Thoracic aorta (tissue), 2 donors: ENCODE data around the gene RNPEP. TPM values are rescaled to one million over a fixed set of nuclear protein-coding genes. Genes with fewer than 3 reads are reported as not detected.

Experiments used
- ATAC-seq: fragments of 150-250 bp; one replicate; pipeline ENCODE4 v1.8.0; 2017; ENCODE audit warnings: low read depth; ENCODE audit not compliant: insufficient number of reproducible peaks, low FRiP score
- DNase-seq: peaks from one replicate; pipeline ENCODE4 v3.0.0-alpha.2; 2020; ENCODE audit warnings: low spot score
- H3K27ac ChIP-seq, 2 donors: fragments of 200-600 bp; sonication (generic); 1 replicate in 1 of 2; 2 replicates in 1 of 2; pipeline ENCODE4 v1.5.1; 2016; ENCODE audit warnings: mild to moderate bottlenecking in 2 of 2, moderate library complexity in 2 of 2
- H3K27me3 ChIP-seq: fragments of 200-600 bp; sonication (generic); replicated peaks from 2 replicates; pipeline ENCODE4 v1.6.0; 2016; ENCODE audit warnings: mild to moderate bottlenecking; ENCODE audit not compliant: insufficient read depth
- H3K36me3 ChIP-seq: fragments of 200-600 bp; sonication (generic); one replicate; pipeline ENCODE4 v1.5.1; 2016
- H3K4me1 ChIP-seq, 2 donors: fragments of 200-600 bp; sonication (generic); 1 replicate in 1 of 2; 2 replicates in 1 of 2; pipeline versions ENCODE4 v1.5.1 to v1.6.0; 2016; ENCODE audit warnings: low read depth in 2 of 2, mild to moderate bottlenecking in 1 of 2; ENCODE audit not compliant: control insufficient read depth in 1 of 2
- H3K4me3 ChIP-seq: fragments of 200-600 bp; sonication (generic); 2 replicates; pipeline ENCODE4 v1.5.1; 2016; ENCODE audit warnings: mild to moderate bottlenecking
- H3K9me3 ChIP-seq: fragments of 200-600 bp; sonication (generic); 2 replicates; pipeline ENCODE4 v1.5.1; 2016
- CTCF ChIP-seq: fragments of 200-600 bp; sonication (generic); IDR thresholded peaks from one replicate; pipeline ENCODE4 v1.5.1; 2019; ENCODE audit warnings: antibody characterized with exemption
- total RNA-seq, 2 donors: library from RNA; depleted of rRNA; stranded (reverse); fragments of >200 nt; gene quantifications; one replicate each; pipeline versions ENCODE4 v1.1.0 to v1.2.3, GENCODE V29; 2016

Gene RNPEP
- total RNA-seq, 2 donors from 2014 or later = 46.3 to 58.2 TPM

DNA sequence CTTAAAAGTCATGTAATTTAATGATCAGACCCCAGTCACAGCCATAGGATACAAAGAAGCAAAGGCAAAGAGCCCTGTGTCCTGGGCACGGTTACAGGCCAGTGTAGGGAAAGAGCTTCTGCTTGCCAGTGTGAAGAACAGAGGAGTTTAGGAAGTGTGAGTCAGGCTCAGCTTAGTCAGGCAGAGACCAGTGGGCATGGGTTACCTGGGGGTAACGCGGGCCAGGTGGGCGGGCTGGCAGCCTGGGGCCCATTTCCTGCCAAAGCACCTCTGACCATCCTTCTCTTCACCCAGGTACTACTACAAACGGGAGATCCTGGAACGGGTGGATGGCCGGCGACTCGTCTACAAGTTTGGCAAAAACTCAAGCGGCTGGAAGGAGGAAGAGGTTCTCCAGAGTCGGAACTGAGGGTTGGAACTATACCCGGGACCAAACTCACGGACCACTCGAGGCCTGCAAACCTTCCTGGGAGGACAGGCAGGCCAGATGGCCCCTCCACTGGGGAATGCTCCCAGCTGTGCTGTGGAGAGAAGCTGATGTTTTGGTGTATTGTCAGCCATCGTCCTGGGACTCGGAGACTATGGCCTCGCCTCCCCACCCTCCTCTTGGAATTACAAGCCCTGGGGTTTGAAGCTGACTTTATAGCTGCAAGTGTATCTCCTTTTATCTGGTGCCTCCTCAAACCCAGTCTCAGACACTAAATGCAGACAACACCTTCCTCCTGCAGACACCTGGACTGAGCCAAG, 32.6 kb downstream of the RNPEP start:
- ATAC-seq (no peak), DNase-seq (no peak)
- Histone ChIP-seq H3K27me3 (no peaks in the 10 kb centered on the region), H3K36me3 (no peaks in the 10 kb centered on the region), H3K27ac (no peak overlapping the region), H3K9me3 (no peaks in the 10 kb centered on the region), H3K4me3 (no peak overlapping the region), H3K4me1 (no peaks in the 10 kb centered on the region)
- no peak for TF ChIP-seq CTCF

DNA sequence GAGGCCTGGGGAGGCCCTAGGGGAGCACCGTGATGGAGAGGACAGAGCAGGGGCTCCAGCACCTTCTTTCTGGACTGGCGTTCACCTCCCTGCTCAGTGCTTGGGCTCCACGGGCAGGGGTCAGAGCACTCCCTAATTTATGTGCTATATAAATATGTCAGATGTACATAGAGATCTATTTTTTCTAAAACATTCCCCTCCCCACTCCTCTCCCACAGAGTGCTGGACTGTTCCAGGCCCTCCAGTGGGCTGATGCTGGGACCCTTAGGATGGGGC, 33.2 kb downstream of the RNPEP start:
- DNase-seq (no peak), ATAC-seq (no peak)
- Histone ChIP-seq H3K27me3 (no peaks in the 10 kb centered on the region), H3K9me3 (no peaks in the 10 kb centered on the region), H3K27ac (no peak overlapping the region), H3K36me3 (no peaks in the 10 kb centered on the region), H3K4me3 (no peak overlapping the region), H3K4me1 (no peaks in the 10 kb centered on the region)
- TF ChIP-seq CTCF = no peak

DNA sequence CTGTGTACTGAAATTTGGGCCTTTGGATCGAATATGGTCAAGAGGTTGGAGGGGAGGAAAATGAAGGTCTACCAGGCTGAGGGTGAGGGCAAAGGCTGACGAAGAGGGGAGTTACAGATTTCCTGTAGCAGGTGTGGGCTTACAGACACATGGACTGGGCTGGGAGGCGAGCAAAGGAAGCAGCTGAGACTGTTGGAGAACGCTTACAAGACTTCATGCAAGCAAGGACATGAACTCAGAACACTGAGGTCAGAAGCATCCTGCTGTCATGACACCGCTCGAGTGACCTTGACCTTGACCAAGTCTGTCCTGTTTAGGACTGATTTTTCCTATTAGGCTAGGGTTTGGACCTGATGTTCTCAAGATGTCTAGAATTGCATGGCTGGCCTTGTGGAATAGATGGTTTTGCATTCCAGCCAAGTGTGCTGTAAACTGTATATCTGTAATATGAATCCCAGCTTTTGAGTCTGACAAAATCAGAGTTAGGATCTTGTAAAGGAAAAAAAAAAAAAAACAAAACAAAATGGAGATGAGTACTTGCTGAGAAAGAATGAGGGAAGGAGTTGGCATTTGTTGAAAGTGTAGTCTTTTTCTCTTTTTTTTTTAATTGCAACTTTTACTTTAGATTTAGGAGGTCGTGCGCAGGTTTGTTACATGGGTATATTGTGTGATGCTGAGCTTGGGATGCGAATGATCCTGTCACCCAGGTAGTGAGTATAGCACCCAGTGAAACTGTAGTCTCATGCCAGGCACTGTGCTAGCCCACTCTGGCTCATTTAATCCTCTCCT, 33.8 kb downstream of the RNPEP start:
- no peaks in the 10 kb centered on the region for H3K27me3 ChIP-seq
- no peaks in the 10 kb centered on the region for H3K36me3 ChIP-seq
- no peaks in the 10 kb centered on the region for H3K4me1 ChIP-seq
- no peak overlapping the region for H3K4me3 ChIP-seq
- TF ChIP-seq CTCF = no peak
- H3K9me3 ChIP-seq = no peaks in the 10 kb centered on the region
- no peak overlapping the region for H3K27ac ChIP-seq
- DNase-seq (no peak), ATAC-seq (no peak)

GRCh38 chr1:202016811-202017748, 34.6 kb downstream of the RNPEP start:
- Histone ChIP-seq H3K27ac (no peak overlapping the region), H3K9me3 (no peaks in the 10 kb centered on the region)
- DNase-seq = no peak

More at GRCh38 chr1:202016811-202017748, 34.6 kb downstream of the RNPEP start:
- no peaks in the 10 kb centered on the region for H3K27me3 ChIP-seq
- ATAC-seq = no peak
- H3K4me3 ChIP-seq = no peak overlapping the region
- no peaks in the 10 kb centered on the region for H3K4me1 ChIP-seq
- no peak for TF ChIP-seq CTCF
- no peaks in the 10 kb centered on the region for H3K36me3 ChIP-seq
